HEK293 (cell line): Measurements from ENCODE around the gene CPNE9.

ENCODE experiments used
- CTCF ChIA-PET: fragments of 350-600 bp; formaldehyde crosslinking; extraction: SDS; loops from one replicate; lab custom pipeline; 2021; ENCODE audit warnings: antibody characterized with exemption; lab: Yijun Ruan, JAX
- POLR2A ChIA-PET: fragments of 300-600 bp; formaldehyde crosslinking; extraction: SDS; loops from one replicate; lab custom pipeline; 2020; ENCODE audit warnings: antibody characterized with exemption, inconsistent platforms; lab: Yijun Ruan, JAX
- H3K27ac ChIP-seq: fragments of 200-500 bp; sonication (Bioruptor generic); 2 replicates; pipeline ENCODE4 v1.5.1; 2014; ENCODE audit warnings: low read depth, low read length, control low read depth, inconsistent platforms; ENCODE audit errors: extremely low read depth
- H3K36me3 ChIP-seq, 2 experiments: fragments of 200-500 bp in 1 of 2; sonication (Bioruptor generic) in 1 of 2; 1 replicate in 1 of 2; 2 replicates in 1 of 2; pipeline ENCODE4 v1.5.1; 2014 to 2017; ENCODE audit warnings: inconsistent platforms in 2 of 2, low read length in 2 of 2; ENCODE audit not compliant: control insufficient read depth in 2 of 2, insufficient read depth in 1 of 2
- H3K4me1 ChIP-seq: fragments of 200-500 bp; sonication (Bioruptor generic); 2 replicates; pipeline ENCODE4 v1.5.1; 2014; ENCODE audit warnings: mild to moderate bottlenecking, low read length, inconsistent platforms; ENCODE audit not compliant: control insufficient read depth, insufficient read depth
- H3K4me3 ChIP-seq: 2 replicates; pipeline ENCODE4 v1.5.1; 2011; ENCODE audit warnings: low read depth, mild to moderate bottlenecking, control low read depth, low read length, moderate library complexity
- H3K9me3 ChIP-seq: fragments of 200-500 bp; sonication (Bioruptor generic); 2 replicates; pipeline ENCODE4 v1.5.1; 2014; ENCODE audit warnings: low read depth, low read length, inconsistent platforms; ENCODE audit not compliant: control insufficient read depth, insufficient read depth
- HOXD13 ChIP-seq: sonication (generic); formaldehyde crosslinking; IDR thresholded peaks from 2 replicates; pipeline ENCODE4 v1.8.0; 2022; ENCODE audit warnings: missing genetic modification reagents, borderline replicate concordance
- KLF7 ChIP-seq: fragments of 450-650 bp; formaldehyde crosslinking; IDR thresholded peaks from 2 replicates; pipeline ENCODE4 v1.5.1; 2016; ENCODE audit warnings: missing biosample characterization, missing genetic modification characterization, borderline replicate concordance
- MYNN ChIP-seq: fragments of 450-650 bp; formaldehyde crosslinking; IDR thresholded peaks from 2 replicates; pipeline ENCODE4 v1.5.1; 2016; ENCODE audit warnings: missing biosample characterization, missing genetic modification characterization, borderline replicate concordance
- OVOL3 ChIP-seq: fragments of 450-650 bp; formaldehyde crosslinking; IDR thresholded peaks from 2 replicates; pipeline ENCODE4 v1.5.1; 2016; ENCODE audit warnings: missing biosample characterization, missing genetic modification characterization
- SCRT2 ChIP-seq: fragments of 450-650 bp; formaldehyde crosslinking; IDR thresholded peaks from 2 replicates; pipeline ENCODE4 v1.5.1; 2016; ENCODE audit warnings: missing biosample characterization, missing genetic modification characterization
- TCF7L2 ChIP-seq: IDR thresholded peaks from 2 replicates; pipeline ENCODE4 v1.6.1; 2011; ENCODE audit warnings: low read depth, mild to moderate bottlenecking, inconsistent platforms, low read length, moderate library complexity, borderline replicate concordance
- YY2 ChIP-seq: fragments of 450-650 bp; formaldehyde crosslinking; IDR thresholded peaks from 2 replicates; pipeline ENCODE4 v1.5.1; 2016; ENCODE audit warnings: missing biosample characterization, missing genetic modification characterization
- ZNF175 ChIP-seq: fragments of 450-650 bp; formaldehyde crosslinking; IDR thresholded peaks from 2 replicates; pipeline ENCODE4 v1.5.1; 2016; ENCODE audit warnings: missing biosample characterization, missing genetic modification characterization
- ZNF221 ChIP-seq: fragments of 450-650 bp; formaldehyde crosslinking; IDR thresholded peaks from 2 replicates; pipeline ENCODE4 v1.5.1; 2017; ENCODE audit warnings: missing biosample characterization, missing genetic modification characterization, borderline replicate concordance
- ZNF529 ChIP-seq: fragments of 450-650 bp; formaldehyde crosslinking; IDR thresholded peaks from 2 replicates; pipeline ENCODE4 v1.5.1; 2017; ENCODE audit warnings: missing genetic modification characterization, missing biosample characterization; ENCODE audit not compliant: insufficient replicate concordance
- ZNF610 ChIP-seq: fragments of 450-650 bp; formaldehyde crosslinking; IDR thresholded peaks from 2 replicates; pipeline ENCODE4 v1.5.1; 2016; ENCODE audit warnings: missing biosample characterization, missing genetic modification characterization, borderline replicate concordance
- ZNF623 ChIP-seq: fragments of 450-650 bp; formaldehyde crosslinking; IDR thresholded peaks from 2 replicates; pipeline ENCODE4 v1.5.1; 2016; ENCODE audit warnings: missing biosample characterization, missing genetic modification characterization
- ZNF654 ChIP-seq: fragments of 450-650 bp; formaldehyde crosslinking; IDR thresholded peaks from 2 replicates; pipeline ENCODE4 v1.5.1; 2016; ENCODE audit warnings: low read depth, missing biosample characterization, missing genetic modification characterization
- ZNF670 ChIP-seq: fragments of 450-650 bp; formaldehyde crosslinking; IDR thresholded peaks from 2 replicates; pipeline ENCODE4 v1.5.1; 2016; ENCODE audit warnings: missing biosample characterization, missing genetic modification characterization, low read depth
- ZNF76 ChIP-seq: fragments of 450-650 bp; formaldehyde crosslinking; IDR thresholded peaks from 2 replicates; pipeline ENCODE4; 2016; ENCODE audit warnings: low read depth, missing biosample characterization, missing genetic modification characterization, borderline replicate concordance
- ZNF791 ChIP-seq: fragments of 450-650 bp; formaldehyde crosslinking; IDR thresholded peaks from 2 replicates; pipeline ENCODE4 v1.5.1; 2016; ENCODE audit warnings: missing biosample characterization, missing genetic modification characterization
- ZNF837 ChIP-seq: fragments of 450-650 bp; formaldehyde crosslinking; IDR thresholded peaks from 2 replicates; pipeline ENCODE4 v1.5.1; 2016; ENCODE audit warnings: missing biosample characterization, missing genetic modification characterization
- ZSCAN23 ChIP-seq: fragments of 450-650 bp; formaldehyde crosslinking; IDR thresholded peaks from 2 replicates; pipeline ENCODE4 v1.5.1; 2016; ENCODE audit warnings: missing biosample characterization, missing genetic modification characterization
- TF ChIP-seq, protein P1 (sequence below): fragments of 450-650 bp; formaldehyde crosslinking; IDR thresholded peaks from 2 replicates; pipeline ENCODE4 v1.5.1; 2017; ENCODE audit warnings: missing biosample characterization, missing genetic modification characterization
- TF ChIP-seq, protein P2 (sequence below): fragments of 450-650 bp; formaldehyde crosslinking; IDR thresholded peaks from 2 replicates; pipeline ENCODE4 v1.5.1; 2017; ENCODE audit warnings: missing biosample characterization, missing genetic modification characterization
- TF ChIP-seq, protein P3 (sequence below): fragments of 450-650 bp; formaldehyde crosslinking; IDR thresholded peaks from 2 replicates; pipeline ENCODE4 v1.5.1; 2016; ENCODE audit warnings: missing biosample characterization, missing genetic modification characterization
- TF ChIP-seq, protein P4 (sequence below): fragments of 450-650 bp; formaldehyde crosslinking; optimal IDR thresholded peaks from 2 replicates; pipeline ENCODE3; 2016; ENCODE audit warnings: missing biosample characterization, mild to moderate bottlenecking, missing genetic modification characterization
- TF ChIP-seq, protein P5 (sequence below): fragments of 450-650 bp; formaldehyde crosslinking; IDR thresholded peaks from 2 replicates; pipeline ENCODE4 v1.5.1; 2016; ENCODE audit warnings: missing biosample characterization, missing genetic modification characterization, low read depth
- TF ChIP-seq, protein P6 (sequence below): fragments of 450-650 bp; formaldehyde crosslinking; IDR thresholded peaks from 2 replicates; pipeline ENCODE4 v1.5.1; 2016; ENCODE audit warnings: missing biosample characterization, missing genetic modification characterization, borderline replicate concordance
- TF ChIP-seq, protein P7 (sequence below): fragments of 450-650 bp; formaldehyde crosslinking; IDR thresholded peaks from 2 replicates; pipeline ENCODE4; 2016; ENCODE audit warnings: missing biosample characterization, missing genetic modification characterization

CPNE9 gene

DNA sequence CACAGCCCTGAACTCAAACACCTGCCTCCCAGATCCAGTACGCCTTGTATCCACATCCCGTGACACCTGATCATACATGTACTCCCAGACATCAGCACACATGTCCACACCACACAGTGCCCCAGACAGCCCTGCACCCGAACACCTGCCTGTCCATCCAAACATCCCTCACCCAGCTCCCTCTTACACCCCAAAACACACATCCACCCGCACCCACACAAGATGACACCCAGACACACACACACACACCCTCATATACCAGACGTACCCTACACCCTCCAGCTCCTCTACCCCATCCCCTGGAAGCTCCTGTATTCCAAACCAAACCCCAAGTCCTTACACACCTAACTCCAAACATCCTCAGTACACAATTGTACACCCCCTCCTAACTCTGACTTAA is 65.4 kb downstream of the CPNE9 start:
- Histone ChIP-seq H3K9me3 (no peaks in the 10 kb centered on the region), H3K4me3 (peak overlapping the region; percentile 67), H3K36me3 (peaks cover 0 to 26% of the 10 kb centered on the region in 2 experiments; a peak in 1 of 3 replicates), H3K4me1 (peaks cover 9% of the 10 kb centered on the region), H3K27ac (peak overlapping the region; percentile 76; the same call in 1 of the 2 replicates)
- ChIA-PET CTCF (interaction anchor here (0.6 to 0.7 kb wide), 4 partner anchors 14 to 164 kb away, joined by 3 to 5 read pairs (median 4); no protein-coding TSS in a partner anchor), POLR2A (interaction anchor here (0.6 to 2.6 kb wide), 6 partner anchors 9 to 37 kb away, joined by 3 to 18 read pairs (median 6); partner anchors contain the start of genes ARPC4, BRPF1, OGG1 and TADA3)
- 0 out of 2 replicates have a peak, but pooled peaks have one; percentile 21 for TF ChIP-seq ZSCAN23 (tag by site-specific recombination)
- TF ChIP-seq MYNN (tag by site-specific recombination), result no peak; the same call in 1 of the 2 replicates
- TF ChIP-seq, protein P1, sequence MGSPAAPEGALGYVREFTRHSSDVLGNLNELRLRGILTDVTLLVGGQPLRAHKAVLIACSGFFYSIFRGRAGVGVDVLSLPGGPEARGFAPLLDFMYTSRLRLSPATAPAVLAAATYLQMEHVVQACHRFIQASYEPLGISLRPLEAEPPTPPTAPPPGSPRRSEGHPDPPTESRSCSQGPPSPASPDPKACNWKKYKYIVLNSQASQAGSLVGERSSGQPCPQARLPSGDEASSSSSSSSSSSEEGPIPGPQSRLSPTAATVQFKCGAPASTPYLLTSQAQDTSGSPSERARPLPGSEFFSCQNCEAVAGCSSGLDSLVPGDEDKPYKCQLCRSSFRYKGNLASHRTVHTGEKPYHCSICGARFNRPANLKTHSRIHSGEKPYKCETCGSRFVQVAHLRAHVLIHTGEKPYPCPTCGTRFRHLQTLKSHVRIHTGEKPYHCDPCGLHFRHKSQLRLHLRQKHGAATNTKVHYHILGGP (tag by site-specific recombination), result no peak
- TF ChIP-seq TCF7L2, result no peak
- TF ChIP-seq ZNF610 (tag by site-specific recombination), result no peak
- TF ChIP-seq ZNF654 (tag by site-specific recombination), result no peak
- no peak for TF ChIP-seq SCRT2
- TF ChIP-seq, protein P2, sequence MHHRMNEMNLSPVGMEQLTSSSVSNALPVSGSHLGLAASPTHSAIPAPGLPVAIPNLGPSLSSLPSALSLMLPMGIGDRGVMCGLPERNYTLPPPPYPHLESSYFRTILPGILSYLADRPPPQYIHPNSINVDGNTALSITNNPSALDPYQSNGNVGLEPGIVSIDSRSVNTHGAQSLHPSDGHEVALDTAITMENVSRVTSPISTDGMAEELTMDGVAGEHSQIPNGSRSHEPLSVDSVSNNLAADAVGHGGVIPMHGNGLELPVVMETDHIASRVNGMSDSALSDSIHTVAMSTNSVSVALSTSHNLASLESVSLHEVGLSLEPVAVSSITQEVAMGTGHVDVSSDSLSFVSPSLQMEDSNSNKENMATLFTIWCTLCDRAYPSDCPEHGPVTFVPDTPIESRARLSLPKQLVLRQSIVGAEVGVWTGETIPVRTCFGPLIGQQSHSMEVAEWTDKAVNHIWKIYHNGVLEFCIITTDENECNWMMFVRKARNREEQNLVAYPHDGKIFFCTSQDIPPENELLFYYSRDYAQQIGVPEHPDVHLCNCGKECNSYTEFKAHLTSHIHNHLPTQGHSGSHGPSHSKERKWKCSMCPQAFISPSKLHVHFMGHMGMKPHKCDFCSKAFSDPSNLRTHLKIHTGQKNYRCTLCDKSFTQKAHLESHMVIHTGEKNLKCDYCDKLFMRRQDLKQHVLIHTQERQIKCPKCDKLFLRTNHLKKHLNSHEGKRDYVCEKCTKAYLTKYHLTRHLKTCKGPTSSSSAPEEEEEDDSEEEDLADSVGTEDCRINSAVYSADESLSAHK (tag by site-specific recombination), result no peak
- TF ChIP-seq ZNF76 (tag by site-specific recombination), result no peak; the same call in 1 of the 2 replicates
- TF ChIP-seq ZNF221 (tag by site-specific recombination), result no peak
- no peak for TF ChIP-seq ZNF837 (tag by site-specific recombination)
- TF ChIP-seq ZNF175, result no peak
- TF ChIP-seq, protein P3, sequence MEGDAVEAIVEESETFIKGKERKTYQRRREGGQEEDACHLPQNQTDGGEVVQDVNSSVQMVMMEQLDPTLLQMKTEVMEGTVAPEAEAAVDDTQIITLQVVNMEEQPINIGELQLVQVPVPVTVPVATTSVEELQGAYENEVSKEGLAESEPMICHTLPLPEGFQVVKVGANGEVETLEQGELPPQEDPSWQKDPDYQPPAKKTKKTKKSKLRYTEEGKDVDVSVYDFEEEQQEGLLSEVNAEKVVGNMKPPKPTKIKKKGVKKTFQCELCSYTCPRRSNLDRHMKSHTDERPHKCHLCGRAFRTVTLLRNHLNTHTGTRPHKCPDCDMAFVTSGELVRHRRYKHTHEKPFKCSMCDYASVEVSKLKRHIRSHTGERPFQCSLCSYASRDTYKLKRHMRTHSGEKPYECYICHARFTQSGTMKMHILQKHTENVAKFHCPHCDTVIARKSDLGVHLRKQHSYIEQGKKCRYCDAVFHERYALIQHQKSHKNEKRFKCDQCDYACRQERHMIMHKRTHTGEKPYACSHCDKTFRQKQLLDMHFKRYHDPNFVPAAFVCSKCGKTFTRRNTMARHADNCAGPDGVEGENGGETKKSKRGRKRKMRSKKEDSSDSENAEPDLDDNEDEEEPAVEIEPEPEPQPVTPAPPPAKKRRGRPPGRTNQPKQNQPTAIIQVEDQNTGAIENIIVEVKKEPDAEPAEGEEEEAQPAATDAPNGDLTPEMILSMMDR (tag by site-specific recombination), result no peak; the same call in 1 of the 2 replicates
- TF ChIP-seq ZNF623 (tag by site-specific recombination), result no peak
- no peak for TF ChIP-seq ZNF529 (tag by site-specific recombination)
- TF ChIP-seq, protein P4, sequence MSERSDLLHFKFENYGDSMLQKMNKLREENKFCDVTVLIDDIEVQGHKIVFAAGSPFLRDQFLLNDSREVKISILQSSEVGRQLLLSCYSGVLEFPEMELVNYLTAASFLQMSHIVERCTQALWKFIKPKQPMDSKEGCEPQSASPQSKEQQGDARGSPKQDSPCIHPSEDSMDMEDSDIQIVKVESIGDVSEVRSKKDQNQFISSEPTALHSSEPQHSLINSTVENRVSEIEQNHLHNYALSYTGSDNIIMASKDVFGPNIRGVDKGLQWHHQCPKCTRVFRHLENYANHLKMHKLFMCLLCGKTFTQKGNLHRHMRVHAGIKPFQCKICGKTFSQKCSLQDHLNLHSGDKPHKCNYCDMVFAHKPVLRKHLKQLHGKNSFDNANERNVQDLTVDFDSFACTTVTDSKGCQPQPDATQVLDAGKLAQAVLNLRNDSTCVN (tag by site-specific recombination), result no peak
- TF ChIP-seq, protein P5, sequence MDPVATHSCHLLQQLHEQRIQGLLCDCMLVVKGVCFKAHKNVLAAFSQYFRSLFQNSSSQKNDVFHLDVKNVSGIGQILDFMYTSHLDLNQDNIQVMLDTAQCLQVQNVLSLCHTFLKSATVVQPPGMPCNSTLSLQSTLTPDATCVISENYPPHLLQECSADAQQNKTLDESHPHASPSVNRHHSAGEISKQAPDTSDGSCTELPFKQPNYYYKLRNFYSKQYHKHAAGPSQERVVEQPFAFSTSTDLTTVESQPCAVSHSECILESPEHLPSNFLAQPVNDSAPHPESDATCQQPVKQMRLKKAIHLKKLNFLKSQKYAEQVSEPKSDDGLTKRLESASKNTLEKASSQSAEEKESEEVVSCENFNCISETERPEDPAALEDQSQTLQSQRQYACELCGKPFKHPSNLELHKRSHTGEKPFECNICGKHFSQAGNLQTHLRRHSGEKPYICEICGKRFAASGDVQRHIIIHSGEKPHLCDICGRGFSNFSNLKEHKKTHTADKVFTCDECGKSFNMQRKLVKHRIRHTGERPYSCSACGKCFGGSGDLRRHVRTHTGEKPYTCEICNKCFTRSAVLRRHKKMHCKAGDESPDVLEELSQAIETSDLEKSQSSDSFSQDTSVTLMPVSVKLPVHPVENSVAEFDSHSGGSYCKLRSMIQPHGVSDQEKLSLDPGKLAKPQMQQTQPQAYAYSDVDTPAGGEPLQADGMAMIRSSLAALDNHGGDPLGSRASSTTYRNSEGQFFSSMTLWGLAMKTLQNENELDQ (tag by site-specific recombination), result no peak
- no peak for TF ChIP-seq ZNF791 (tag by site-specific recombination)
- no peak for TF ChIP-seq OVOL3 (tag by site-specific recombination)
- TF ChIP-seq, protein P6, sequence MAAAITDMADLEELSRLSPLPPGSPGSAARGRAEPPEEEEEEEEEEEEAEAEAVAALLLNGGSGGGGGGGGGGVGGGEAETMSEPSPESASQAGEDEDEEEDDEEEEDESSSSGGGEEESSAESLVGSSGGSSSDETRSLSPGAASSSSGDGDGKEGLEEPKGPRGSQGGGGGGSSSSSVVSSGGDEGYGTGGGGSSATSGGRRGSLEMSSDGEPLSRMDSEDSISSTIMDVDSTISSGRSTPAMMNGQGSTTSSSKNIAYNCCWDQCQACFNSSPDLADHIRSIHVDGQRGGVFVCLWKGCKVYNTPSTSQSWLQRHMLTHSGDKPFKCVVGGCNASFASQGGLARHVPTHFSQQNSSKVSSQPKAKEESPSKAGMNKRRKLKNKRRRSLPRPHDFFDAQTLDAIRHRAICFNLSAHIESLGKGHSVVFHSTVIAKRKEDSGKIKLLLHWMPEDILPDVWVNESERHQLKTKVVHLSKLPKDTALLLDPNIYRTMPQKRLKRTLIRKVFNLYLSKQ (tag by site-specific recombination), result 0 out of 2 replicates have a peak, but pooled peaks have one; percentile 50
- TF ChIP-seq, protein P7, sequence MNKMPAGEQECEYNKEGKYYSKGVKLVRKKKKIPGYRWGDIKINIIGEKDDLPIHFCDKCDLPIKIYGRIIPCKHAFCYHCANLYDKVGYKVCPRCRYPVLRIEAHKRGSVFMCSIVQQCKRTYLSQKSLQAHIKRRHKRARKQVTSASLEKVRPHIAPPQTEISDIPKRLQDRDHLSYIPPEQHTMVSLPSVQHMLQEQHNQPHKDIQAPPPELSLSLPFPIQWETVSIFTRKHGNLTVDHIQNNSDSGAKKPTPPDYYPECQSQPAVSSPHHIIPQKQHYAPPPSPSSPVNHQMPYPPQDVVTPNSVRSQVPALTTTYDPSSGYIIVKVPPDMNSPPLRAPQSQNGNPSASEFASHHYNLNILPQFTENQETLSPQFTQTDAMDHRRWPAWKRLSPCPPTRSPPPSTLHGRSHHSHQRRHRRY (tag by site-specific recombination), result peak; percentile 78; the same call in 1 of the 2 replicates
- no peak for TF ChIP-seq ZNF670 (tag by site-specific recombination)
- TF ChIP-seq YY2, result peak; percentile 58; the same call in 1 of the 2 replicates
- no peak for TF ChIP-seq HOXD13 (CRISPR knock-in tag)
- TF ChIP-seq KLF7 (tag by site-specific recombination), result no peak
